Measurements from ENCODE around the gene PTPRN2.
"Not testable (repeated sequence)": the region's sequence is repeated elsewhere in the genome, so short reads cannot be mapped to it uniquely, and the experiment has no call there.

The PTPRN2 gene

DNA sequence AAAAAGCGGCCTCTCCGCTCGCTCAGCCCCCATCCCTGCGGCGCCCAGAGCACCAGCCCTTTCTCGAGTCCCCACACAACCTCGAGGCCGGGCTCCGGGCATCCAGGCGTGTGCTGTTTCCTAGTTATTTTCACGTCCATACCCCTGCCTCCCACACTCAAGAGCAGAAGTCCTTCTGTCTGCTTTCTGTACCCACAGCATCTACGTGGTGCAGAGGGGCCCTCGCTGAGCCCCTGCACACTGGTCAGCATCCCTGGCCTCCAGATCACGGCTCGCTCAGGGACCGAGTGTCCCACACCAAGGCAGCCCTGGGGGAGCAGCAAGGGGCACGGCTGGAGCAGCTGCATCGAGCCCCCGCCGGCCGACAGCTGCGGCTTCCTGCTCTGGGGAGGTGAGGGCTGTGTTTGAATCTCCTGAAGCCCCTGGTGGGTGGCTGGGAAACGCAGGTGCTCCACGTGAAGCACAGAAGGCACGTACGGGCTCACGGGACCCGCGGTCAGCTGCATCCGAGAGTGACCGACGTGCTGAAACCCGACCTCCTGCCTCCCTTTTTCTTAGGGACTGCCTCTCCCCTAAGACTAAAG is 917.8 kb downstream of the PTPRN2 start:
- DNase-seq: no peak

GRCh38 chr7:157668884-157669767 is 918.5 kb downstream of the PTPRN2 start:
- DNase-seq: no peak

DNA sequence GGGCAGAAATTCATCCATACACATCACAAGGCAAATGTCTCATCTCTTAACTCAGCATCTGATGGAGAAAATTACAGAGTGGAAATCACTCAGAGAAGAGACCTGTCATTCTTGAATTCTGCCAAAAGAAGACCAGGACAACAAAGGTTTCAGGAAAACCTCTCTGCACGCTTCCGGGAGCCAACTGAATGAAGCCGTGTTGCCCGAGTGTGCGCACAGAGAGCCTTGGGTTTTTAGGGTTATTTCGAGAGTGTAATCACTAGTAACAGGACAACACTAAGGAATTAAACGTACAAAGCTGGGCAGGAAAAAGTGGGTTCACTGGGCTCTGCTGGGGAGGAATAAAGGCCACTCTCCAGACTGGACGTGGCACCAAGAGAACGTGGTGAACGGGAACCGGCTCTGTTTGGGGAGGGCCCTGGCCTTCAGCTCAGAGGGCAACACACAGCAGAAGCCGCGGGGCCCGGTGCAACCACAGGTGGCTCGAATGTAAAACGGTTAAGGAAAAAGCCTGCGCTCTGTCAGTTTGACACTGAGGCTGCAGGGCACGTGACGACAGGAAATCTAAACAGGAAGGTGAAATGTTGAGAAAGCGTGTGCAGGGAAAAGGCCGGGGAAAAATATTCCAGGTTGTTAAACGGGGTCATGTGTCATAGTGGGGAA is 919.3 kb downstream of the PTPRN2 start:
- no peak for DNase-seq

DNA sequence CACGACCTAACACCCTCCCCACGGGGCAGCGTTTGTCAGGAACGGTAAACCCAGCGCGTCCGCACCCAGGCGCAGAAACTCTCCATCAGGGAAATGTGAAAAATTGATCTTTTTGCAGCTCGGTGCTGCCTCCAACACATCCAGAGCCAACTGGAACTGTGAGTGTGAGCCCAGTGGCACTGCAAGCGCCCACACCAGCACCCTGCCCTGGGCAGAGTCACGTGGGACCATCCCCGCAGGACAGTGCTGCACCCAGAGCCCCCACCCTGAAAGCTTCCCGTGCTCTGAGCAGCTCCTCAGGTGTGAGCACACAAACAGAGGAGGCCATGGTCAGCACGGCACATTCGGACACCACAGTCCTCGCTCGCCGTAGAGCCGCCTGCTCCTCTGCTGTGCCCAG is 919.9 kb downstream of the PTPRN2 start:
- DNase-seq: no peak

DNA sequence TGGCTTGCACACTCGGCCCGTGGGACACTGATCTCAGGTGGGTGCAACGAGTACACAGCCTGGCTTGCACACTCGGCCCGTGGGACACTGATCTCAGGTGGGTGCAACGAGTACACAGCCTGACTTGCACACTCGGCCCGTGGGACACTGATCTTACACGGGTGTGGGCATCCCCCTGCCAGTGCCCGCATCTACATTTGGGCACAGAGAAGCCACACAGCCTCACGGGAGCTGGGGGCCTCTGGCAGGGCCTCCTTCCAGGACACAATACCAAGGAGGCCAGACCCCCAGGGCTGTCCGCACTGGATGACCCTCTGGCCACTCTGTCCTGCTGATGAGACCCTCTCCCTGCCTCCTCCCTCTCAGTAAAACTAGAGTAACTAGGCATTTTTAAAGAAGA is 920.4 kb downstream of the PTPRN2 start:
- DNase-seq: no peak

GRCh38 chr7:157666530-157667040 is 921.0 kb downstream of the PTPRN2 start:
- no peak for DNase-seq

- not testable (repeated sequence) for DNase-seq
Observed at GRCh38 chr7:157665634-157665988, 922.0 kb downstream of the PTPRN2 start.

DNA sequence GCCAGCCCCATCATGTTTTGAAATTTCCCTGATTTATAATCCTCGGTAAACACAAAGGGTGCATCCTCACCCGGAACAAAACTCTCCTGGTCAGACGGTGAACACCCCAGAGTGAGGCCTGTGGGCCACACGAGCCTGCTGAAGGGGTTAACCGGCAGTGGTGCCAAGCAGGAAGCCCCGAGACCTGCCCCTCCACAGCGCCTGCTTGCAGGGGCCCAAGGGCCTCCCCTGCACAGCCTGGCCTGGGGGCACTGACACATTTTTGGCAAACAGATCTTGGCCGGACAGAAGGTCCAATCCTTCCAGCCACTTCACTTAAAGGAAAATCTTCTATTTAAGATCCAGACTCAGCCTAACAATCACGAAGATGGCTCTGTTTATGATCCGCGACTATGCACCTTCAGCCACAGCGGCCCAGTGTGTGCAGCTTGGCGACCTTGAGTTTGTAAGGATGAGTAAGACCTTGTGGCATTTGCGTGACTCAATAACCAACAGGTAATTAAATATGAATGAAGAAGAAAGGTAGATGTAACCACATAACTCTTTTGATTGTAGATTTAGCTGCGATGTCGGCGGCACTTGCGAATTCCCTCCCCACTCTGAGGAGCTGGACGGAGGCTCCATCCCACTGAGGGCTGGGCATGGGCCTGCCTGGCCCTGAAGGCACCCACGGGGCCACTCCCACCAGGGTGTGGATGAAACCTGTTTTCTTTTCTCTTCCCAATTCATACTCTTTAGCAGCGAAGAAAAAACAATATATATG is 922.6 kb downstream of the PTPRN2 start:
- no peak for DNase-seq

GRCh38 chr7:157664034-157664433 is 923.6 kb downstream of the PTPRN2 start:
- no peak for DNase-seq

GRCh38 chr7:157662981-157663716 is 924.5 kb downstream of the PTPRN2 start:
- no peak for DNase-seq

DNA sequence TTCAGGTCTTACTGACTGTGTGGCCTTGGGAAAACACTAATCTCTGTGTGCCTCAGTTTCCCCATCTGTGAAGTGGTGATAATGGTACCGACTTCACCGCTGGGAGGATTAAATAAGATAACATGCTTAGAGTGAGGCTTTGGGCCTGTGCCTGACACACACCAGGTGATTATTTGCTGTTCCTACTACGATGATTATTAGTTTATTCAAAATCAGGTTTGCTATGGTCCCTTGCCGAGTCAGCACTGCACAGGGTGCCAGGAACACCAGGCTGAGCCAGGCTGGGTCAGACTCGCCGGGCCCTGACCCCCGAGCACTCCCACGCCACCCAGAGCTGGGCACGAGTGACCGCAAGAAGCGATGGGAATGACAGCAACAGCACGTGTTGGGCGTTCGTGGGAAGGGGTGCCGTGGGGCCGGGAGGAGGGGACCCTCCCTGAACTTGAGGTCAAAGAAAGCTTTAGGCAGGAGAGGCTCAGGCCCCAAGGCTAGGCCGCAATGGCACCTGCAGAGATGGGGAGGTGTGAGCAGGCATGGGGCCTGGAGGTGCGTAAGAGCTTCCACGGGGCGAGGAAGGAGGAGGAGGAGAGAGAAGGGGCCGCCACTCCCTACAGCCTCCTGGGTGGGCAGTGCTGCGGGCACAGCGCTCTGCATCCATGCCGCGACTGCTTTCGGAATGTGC is 925.4 kb downstream of the PTPRN2 start:
- DNase-seq: no peak

DNA sequence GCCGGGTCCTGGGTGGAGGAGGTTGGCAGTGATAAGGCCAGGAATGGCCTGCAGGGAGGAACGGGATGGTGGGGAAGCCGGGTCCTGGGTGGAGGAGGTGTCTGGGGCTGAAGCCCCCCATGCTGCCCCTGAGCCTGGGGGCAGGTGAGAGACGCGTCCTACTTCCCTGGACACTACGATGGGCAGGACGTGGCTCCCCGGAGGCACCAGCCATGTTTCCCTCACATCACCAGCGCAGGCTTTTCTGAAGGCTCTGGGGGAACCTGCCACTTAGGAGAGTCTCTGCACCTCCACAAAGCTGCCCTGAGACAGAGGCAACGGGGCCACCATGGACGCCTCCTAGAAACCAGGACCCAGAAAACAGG is 926.0 kb downstream of the PTPRN2 start:
- DNase-seq: no peak

DNA sequence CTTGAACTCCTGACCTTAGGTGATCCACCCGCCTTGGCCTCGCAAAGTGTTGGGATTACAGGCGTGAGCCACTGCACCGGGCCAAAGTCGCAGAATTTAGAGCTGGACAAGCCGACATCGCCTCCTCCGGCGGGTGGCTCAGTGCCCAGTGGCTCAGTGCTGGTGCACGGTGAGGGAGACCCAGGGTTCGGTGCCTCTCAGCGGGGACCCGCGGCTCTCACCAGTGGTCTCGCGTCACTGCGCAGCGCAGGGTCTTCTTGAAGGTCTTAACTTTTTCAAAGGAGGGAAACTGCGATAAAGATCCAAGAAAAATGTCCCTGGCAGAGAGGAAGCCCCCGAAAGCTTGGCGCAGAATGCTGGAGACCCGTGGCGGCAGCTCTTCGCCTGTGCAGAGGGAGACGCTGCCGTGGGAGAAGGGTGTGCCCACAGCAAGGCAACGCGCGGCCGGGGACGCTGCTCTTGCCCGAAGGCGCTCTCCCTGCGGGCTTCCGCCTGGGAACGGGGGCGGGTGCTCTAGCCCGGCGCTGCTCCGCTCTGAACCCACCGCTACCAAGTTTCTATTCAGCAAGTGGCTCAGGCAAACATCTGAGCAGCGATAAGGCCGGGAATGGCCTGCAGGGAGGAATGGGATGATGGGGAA is 926.5 kb downstream of the PTPRN2 start:
- DNase-seq: no peak

DNA sequence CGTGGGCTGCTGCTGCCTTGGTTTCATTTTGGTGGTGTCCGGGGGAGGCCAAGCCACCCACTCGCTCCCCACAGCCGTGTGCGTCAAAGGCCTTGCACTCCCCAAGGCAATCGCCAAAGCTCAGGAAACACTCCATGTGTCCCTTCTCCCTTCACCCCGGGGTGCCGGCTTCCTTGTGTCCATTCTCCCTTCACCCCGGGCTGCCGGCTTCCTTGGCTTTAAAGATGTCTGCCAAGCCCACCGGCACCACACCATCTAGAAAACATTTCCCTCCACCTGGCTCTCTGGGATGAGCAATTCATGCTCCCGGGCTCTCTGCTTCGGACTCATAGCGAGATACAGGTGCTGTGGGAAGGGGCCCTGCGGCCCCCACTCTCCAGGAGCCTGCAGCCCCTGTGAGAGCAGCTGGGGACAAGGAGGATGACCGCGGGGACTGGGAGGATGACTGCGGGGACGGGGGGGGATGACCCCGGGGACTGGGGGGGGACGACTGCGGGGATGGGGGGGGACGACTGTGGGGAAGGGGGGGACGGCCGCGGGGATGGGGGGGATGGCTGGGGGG is 928.7 kb downstream of the PTPRN2 start:
- no peak for DNase-seq

DNA sequence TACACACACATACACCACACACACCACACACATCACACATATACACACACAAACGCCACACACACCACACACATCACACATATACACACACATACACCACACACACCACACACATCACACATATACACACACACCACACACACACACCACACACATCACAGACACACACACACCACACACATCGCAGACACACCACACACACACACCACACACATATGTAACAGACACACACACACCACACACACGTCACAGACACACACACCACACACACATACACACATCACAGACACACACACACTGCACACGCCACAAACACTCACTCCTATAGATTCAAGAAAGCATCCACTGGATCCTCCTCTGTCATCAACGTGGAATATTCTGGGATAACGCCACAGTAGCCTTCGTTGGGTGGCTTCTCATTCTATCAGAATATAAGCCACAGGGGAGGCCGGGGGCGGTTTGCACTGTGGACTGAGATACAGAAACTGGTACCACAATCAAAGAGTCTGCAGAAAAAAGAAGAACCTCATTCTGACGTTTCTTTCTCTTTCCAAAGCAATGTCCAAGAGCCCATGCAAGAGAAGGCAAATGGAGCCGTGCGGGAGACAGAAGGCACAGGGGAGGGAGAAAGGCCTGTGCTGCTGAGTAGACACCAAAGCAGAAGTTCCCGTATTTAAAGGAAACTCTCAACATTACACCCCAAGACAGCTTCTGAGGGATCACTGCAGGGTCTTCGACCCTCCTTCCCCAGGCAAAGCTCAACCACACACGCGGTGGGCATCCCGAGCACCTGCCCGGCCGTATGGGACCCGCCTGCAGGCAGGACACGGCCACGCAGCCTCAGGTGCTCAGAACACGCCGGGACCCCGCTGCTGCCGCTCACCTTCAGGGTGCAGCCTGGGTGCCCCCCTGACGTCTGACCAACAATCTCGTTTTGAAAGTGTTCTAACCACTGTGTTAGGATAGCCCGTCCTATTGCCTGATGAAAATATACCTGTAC is 929.6 kb downstream of the PTPRN2 start:
- DNase-seq: no peak

DNA sequence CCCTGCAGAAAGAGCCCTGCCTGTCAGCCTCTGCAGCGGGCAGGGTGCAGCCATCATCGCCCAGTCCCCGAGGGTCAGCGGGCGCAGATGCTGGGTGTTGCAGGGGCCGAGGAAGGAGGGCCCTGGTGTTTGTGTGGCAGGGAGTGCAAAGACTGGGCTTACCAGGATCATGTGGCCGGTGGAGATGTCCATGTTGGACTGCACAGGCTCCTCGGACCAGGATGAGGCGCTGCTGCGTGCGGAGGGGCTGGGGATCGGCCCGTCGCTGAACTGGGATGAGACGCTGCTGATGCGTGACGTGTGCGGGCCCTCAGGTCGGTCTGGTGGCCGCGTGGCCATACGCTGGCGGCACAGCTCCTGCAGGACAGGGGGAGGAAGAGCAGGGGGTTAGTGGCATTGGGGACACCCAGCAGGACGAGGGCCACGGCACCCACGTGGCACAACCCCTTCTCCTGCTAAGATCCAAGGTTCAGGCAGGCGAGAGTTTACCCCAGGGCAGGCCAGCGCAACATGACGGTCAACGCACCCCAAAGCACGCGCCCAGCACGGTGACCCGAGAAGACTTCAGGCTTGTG is 931.3 kb downstream of the PTPRN2 start:
- no peak for DNase-seq

DNA sequence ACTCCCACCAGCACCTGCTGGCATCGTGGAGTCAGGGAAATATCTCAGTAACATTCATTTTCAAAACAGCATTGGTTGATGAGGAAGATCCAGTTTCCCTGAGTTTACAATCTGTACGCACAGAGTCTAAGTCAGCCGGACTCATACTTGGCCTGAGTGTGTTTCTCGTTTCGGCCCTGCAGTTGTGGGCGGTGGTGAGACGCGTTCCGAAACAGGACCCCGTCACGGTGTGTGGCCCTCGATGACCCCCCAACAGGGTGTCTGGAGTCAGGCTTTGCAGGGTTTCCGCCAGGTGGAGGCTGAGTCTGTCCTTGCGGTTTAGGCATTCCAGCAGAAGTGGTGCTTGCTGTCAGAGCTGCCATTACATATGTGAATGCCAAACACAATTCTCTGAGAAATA is 933.3 kb downstream of the PTPRN2 start:
- DNase-seq: no peak

GRCh38 chr7:157653827-157654207 is 933.8 kb downstream of the PTPRN2 start:
- DNase-seq: no peak
